ENCODE measurements around the gene SIRT5.

The SIRT5 gene

DNA sequence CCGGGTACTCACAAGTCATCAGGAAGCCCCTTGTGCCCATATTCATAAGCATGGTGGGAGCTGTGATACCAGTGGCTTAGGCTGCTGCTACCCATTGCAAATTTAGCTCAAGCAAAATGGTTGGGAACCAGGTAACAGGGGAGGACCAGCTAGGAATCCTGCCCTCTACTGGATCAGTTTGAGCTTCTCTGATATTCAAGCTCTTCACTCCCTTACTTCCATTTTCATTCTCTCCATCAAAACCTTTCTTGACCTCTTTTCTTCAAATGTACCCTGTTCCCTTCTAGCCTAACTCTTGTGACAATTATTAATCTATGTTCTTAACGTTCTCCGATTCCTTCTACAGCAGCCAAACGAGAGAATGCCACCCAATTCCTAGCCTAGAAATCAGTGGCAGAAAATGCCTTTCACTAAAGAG is 50.5 kb downstream of the SIRT5 start:
- no peaks in the 10 kb centered on the region for H3K9me3 ChIP-seq (ENCODE audit: control insufficient read depth, low read length)
- H3K4me3 ChIP-seq (ENCODE audit: low read length), result no peak overlapping the region
- no peaks in the 10 kb centered on the region for H3K27me3 ChIP-seq (ENCODE audit: control insufficient read depth, insufficient read depth, low read length)
- no peak overlapping the region for H3K9ac ChIP-seq (ENCODE audit: low read length)
- H3K4me1 ChIP-seq (ENCODE audit: control insufficient read depth, insufficient read depth, low read length), result no peaks in the 10 kb centered on the region
- no peaks in the 10 kb centered on the region for H3K36me3 ChIP-seq (ENCODE audit: control insufficient read depth, insufficient read depth, low read length)

DNA sequence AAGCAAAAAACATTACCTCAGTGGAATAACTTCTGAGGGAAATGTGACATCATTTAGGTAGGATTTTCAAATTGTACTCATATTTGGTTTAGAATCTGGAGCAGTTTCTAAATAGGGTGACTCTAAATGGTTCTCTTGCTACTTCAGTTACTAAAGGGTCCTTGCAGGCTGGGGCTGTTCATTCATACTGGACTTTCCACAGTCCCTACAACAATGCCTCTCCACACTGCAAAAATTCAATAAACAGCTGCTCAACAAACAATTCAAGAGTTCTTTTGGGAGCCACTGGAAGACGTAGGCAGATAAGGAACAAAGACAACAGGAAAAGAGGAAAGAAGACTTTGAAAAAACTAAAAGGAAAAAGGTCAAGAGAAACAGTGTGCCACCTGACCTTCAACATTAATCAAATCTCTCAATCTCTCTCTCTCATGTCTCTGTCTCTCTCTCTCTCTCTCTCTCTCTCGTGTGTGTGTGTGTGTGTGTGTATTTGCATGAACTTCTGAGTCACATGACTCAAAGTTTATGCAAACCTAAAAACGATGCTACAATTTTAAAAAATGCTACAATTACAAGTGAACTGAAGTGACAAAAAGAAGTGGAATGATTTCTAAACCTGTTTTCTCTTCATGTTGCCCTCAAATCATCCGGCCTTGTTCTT is 55.2 kb downstream of the SIRT5 start:
- no peaks in the 10 kb centered on the region for H3K4me1 ChIP-seq (ENCODE audit: control insufficient read depth, insufficient read depth, low read length)
- no peaks in the 10 kb centered on the region for H3K9me3 ChIP-seq (ENCODE audit: control insufficient read depth, low read length)
- no peak overlapping the region for H3K4me3 ChIP-seq (ENCODE audit: low read length)
- H3K27me3 ChIP-seq (ENCODE audit: control insufficient read depth, insufficient read depth, low read length), result no peaks in the 10 kb centered on the region
- H3K9ac ChIP-seq (ENCODE audit: low read length), result no peak overlapping the region
- no peaks in the 10 kb centered on the region for H3K36me3 ChIP-seq (ENCODE audit: control insufficient read depth, insufficient read depth, low read length)

- H3K9ac ChIP-seq (ENCODE audit: low read length), result no peak overlapping the region
- no peak overlapping the region for H3K4me3 ChIP-seq (ENCODE audit: low read length)
- no peaks in the 10 kb centered on the region for H3K4me1 ChIP-seq (ENCODE audit: control insufficient read depth, insufficient read depth, low read length)
- no peaks in the 10 kb centered on the region for H3K9me3 ChIP-seq (ENCODE audit: control insufficient read depth, low read length)
- H3K27me3 ChIP-seq (ENCODE audit: control insufficient read depth, insufficient read depth, low read length), result no peaks in the 10 kb centered on the region
- H3K36me3 ChIP-seq (ENCODE audit: control insufficient read depth, insufficient read depth, low read length), result no peaks in the 10 kb centered on the region
Observed at GRCh38 chr6:13630499-13630898, 56.1 kb downstream of the SIRT5 start.

GRCh38 chr6:13633343-13633742 is 58.9 kb downstream of the SIRT5 start:
- no peaks in the 10 kb centered on the region for H3K36me3 ChIP-seq (ENCODE audit: control insufficient read depth, insufficient read depth, low read length)
- no peak overlapping the region for H3K9ac ChIP-seq (ENCODE audit: low read length)
- no peaks in the 10 kb centered on the region for H3K9me3 ChIP-seq (ENCODE audit: control insufficient read depth, low read length)
- H3K27me3 ChIP-seq (ENCODE audit: control insufficient read depth, insufficient read depth, low read length), result no peaks in the 10 kb centered on the region
- no peak overlapping the region for H3K4me3 ChIP-seq (ENCODE audit: low read length)
- no peaks in the 10 kb centered on the region for H3K4me1 ChIP-seq (ENCODE audit: control insufficient read depth, insufficient read depth, low read length)

GRCh38 chr6:13635948-13636658 is 61.7 kb downstream of the SIRT5 start:
- no peaks in the 10 kb centered on the region for H3K36me3 ChIP-seq (ENCODE audit: control insufficient read depth, insufficient read depth, low read length)
- H3K27me3 ChIP-seq (ENCODE audit: control insufficient read depth, insufficient read depth, low read length), result no peaks in the 10 kb centered on the region
- no peaks in the 10 kb centered on the region for H3K4me1 ChIP-seq (ENCODE audit: control insufficient read depth, insufficient read depth, low read length)
- no peak overlapping the region for H3K9ac ChIP-seq (ENCODE audit: low read length)
- no peaks in the 10 kb centered on the region for H3K9me3 ChIP-seq (ENCODE audit: control insufficient read depth, low read length)
- H3K4me3 ChIP-seq (ENCODE audit: low read length), result no peak overlapping the region

GRCh38 chr6:13638014-13638413 is 63.6 kb downstream of the SIRT5 start:
- H3K4me1 ChIP-seq (ENCODE audit: control insufficient read depth, insufficient read depth, low read length), result no peaks in the 10 kb centered on the region
- H3K9ac ChIP-seq (ENCODE audit: low read length), result no peak overlapping the region
- H3K9me3 ChIP-seq (ENCODE audit: control insufficient read depth, low read length), result no peaks in the 10 kb centered on the region
- no peaks in the 10 kb centered on the region for H3K27me3 ChIP-seq (ENCODE audit: control insufficient read depth, insufficient read depth, low read length)
- H3K36me3 ChIP-seq (ENCODE audit: control insufficient read depth, insufficient read depth, low read length), result no peaks in the 10 kb centered on the region
- no peak overlapping the region for H3K4me3 ChIP-seq (ENCODE audit: low read length)

GRCh38 chr6:13638626-13639025 is 64.2 kb downstream of the SIRT5 start:
- Histone ChIP-seq H3K9me3 (ENCODE audit: control insufficient read depth, low read length) (no peaks in the 10 kb centered on the region), H3K4me1 (ENCODE audit: control insufficient read depth, insufficient read depth, low read length) (no peaks in the 10 kb centered on the region), H3K36me3 (ENCODE audit: control insufficient read depth, insufficient read depth, low read length) (no peaks in the 10 kb centered on the region), H3K9ac (ENCODE audit: low read length) (no peak overlapping the region), H3K4me3 (ENCODE audit: low read length) (no peak overlapping the region), H3K27me3 (ENCODE audit: control insufficient read depth, insufficient read depth, low read length) (no peaks in the 10 kb centered on the region)

DNA sequence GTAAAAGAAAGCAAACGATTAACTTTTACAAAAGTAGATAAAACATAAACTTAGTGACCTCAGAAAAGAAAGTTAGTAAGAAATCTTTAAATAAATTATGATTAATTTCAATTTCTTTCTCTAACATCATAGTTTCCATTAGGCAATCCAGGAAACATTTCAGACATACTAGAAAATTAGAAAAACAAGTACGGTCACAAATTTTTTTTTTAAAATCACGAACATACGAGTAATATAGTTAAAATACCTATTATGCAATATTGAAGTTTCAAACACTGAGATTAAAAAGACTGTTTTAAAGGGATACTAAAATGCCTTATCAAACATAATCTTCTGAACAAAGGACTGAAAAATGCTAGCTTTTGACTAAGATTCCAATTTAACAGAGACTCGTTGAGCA is 66.9 kb downstream of the SIRT5 start:
- no peak overlapping the region for H3K9ac ChIP-seq (ENCODE audit: low read length)
- H3K4me3 ChIP-seq (ENCODE audit: low read length), result no peak overlapping the region
- no peaks in the 10 kb centered on the region for H3K9me3 ChIP-seq (ENCODE audit: control insufficient read depth, low read length)
- no peaks in the 10 kb centered on the region for H3K4me1 ChIP-seq (ENCODE audit: control insufficient read depth, insufficient read depth, low read length)
- no peaks in the 10 kb centered on the region for H3K36me3 ChIP-seq (ENCODE audit: control insufficient read depth, insufficient read depth, low read length)
- no peaks in the 10 kb centered on the region for H3K27me3 ChIP-seq (ENCODE audit: control insufficient read depth, insufficient read depth, low read length)

GRCh38 chr6:13643125-13643524 is 68.7 kb downstream of the SIRT5 start:
- no peaks in the 10 kb centered on the region for H3K9me3 ChIP-seq (ENCODE audit: control insufficient read depth, low read length)
- no peaks in the 10 kb centered on the region for H3K27me3 ChIP-seq (ENCODE audit: control insufficient read depth, insufficient read depth, low read length)
- no peaks in the 10 kb centered on the region for H3K36me3 ChIP-seq (ENCODE audit: control insufficient read depth, insufficient read depth, low read length)
- H3K4me3 ChIP-seq (ENCODE audit: low read length), result no peak overlapping the region
- H3K4me1 ChIP-seq (ENCODE audit: control insufficient read depth, insufficient read depth, low read length), result no peaks in the 10 kb centered on the region
- H3K9ac ChIP-seq (ENCODE audit: low read length), result no peak overlapping the region

DNA sequence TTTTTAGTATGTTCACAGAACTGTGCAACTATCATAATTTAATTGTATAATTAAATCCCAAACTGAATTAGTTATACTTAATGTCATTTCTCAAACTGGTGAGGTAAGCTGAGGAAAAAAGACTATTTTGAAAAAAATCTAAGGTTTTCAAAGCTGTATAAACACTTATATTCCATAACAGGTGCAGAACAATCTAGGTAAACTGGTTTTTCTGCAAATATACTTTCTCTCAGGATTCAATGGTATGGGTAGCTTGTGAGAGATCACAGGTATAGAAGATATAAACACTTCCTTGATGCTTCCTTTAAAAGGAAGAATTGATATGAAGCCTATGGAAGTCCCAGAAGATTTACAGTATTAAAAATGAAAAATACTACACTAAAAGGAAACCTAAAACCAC is 74.4 kb downstream of the SIRT5 start:
- H3K9me3 ChIP-seq (ENCODE audit: control insufficient read depth, low read length), result no peaks in the 10 kb centered on the region
- no peak overlapping the region for H3K4me3 ChIP-seq (ENCODE audit: low read length)

GRCh38 chr6:13649393-13649792 is 75.0 kb downstream of the SIRT5 start:
- Histone ChIP-seq H3K27me3 (ENCODE audit: control insufficient read depth, insufficient read depth, low read length) (no peaks in the 10 kb centered on the region), H3K4me1 (ENCODE audit: control insufficient read depth, insufficient read depth, low read length) (no peaks in the 10 kb centered on the region), H3K9ac (ENCODE audit: low read length) (no peak overlapping the region), H3K4me3 (ENCODE audit: low read length) (no peak overlapping the region), H3K9me3 (ENCODE audit: control insufficient read depth, low read length) (no peaks in the 10 kb centered on the region), H3K36me3 (ENCODE audit: control insufficient read depth, insufficient read depth, low read length) (no peaks in the 10 kb centered on the region)

More for the DNA sequence above, 74.4 kb downstream of the SIRT5 start:
- no peaks in the 10 kb centered on the region for H3K4me1 ChIP-seq (ENCODE audit: control insufficient read depth, insufficient read depth, low read length)
- no peak overlapping the region for H3K9ac ChIP-seq (ENCODE audit: low read length)
- no peaks in the 10 kb centered on the region for H3K36me3 ChIP-seq (ENCODE audit: control insufficient read depth, insufficient read depth, low read length)
- H3K27me3 ChIP-seq (ENCODE audit: control insufficient read depth, insufficient read depth, low read length), result no peaks in the 10 kb centered on the region

DNA sequence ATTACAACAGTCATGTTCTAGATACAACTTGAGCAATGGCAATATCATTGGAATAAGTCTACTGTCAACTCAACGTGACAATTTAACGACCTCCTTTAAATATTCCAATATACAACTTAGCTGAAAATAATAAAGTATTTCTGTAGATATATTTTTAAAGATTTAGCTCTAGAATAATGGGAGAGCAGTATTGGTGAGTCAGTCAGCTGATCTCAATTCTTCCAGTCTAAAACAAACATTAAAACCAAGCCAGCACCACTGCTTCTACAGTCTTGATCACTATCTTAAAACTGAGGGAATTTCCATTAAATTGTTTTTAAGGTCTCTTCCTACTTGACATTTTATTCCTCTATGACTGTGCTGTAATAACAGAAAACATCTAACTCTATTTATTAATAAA is 78.9 kb downstream of the SIRT5 start:
- Histone ChIP-seq H3K9me3 (ENCODE audit: control insufficient read depth, low read length) (no peaks in the 10 kb centered on the region), H3K9ac (ENCODE audit: low read length) (no peak overlapping the region), H3K36me3 (ENCODE audit: control insufficient read depth, insufficient read depth, low read length) (no peaks in the 10 kb centered on the region), H3K4me1 (ENCODE audit: control insufficient read depth, insufficient read depth, low read length) (no peaks in the 10 kb centered on the region), H3K27me3 (ENCODE audit: control insufficient read depth, insufficient read depth, low read length) (no peaks in the 10 kb centered on the region), H3K4me3 (ENCODE audit: low read length) (no peak overlapping the region)

Measured in mucosa of stomach (tissue), 1 donor.